ENCODE measurements around the gene COX8C.
"Not testable (repeated sequence)": the region's sequence is repeated elsewhere in the genome, so short reads cannot be mapped to it uniquely, and the experiment has no call there.

DNA sequence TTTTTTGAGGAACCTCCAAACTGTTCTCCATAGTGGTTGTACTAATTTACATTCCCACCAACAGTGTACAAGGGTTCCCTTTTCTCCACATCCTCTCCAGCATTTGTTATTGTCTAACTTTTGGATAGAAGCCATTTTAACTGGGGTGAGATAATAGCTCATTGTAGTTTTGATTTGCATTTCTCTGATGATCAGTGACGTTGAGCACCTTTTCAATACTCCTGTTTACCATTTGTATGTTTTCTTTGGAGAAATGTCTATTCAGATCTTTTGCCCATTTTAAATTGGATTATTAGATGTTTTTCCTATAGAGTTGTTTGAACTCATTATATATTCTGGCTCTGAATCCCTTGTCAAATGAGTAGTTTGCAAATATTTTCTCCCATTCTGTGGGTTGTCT, 37.3 kb downstream of the COX8C start:
- not testable (repeated sequence) for TF ChIP-seq CTCF (IDR thresholded peaks at IDR 0.05); ZFX (IDR thresholded peaks at IDR 0.05; ENCODE audit: borderline replicate concordance)

Measured in 22Rv1 (cell line).